AG20443 (cell line): ENCODE results near the gene OSBPL10.
"Not testable (repeated sequence)": the region's sequence is repeated elsewhere in the genome, so short reads cannot be mapped to it uniquely, and the experiment has no call there.

Experiments
- DNase-seq: peaks from one replicate; pipeline ENCODE4 v3.0.0; 2012; ENCODE audit warnings: low spot score, mixed read lengths

Gene OSBPL10

DNA sequence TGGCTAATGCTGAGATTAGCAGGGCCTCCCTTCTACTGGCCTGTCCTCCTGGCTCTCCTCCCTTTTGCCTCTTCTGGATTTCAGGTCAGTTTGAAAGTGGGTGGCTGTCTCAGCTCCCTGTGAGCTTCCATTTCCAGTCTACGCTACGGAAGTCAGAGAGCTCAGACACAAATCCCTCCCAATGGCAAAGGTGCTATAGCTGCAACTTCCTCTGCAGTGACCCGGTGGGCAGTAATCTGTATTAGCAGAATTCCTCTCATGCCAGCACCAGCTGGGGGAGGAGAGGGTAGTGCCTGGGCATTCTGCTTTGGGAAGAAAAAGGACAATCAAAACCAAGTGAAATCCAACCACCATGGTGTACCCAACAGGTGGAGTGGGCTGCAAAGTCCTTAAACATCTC, 276.9 kb downstream of the OSBPL10 start:
- no peak for DNase-seq

DNA sequence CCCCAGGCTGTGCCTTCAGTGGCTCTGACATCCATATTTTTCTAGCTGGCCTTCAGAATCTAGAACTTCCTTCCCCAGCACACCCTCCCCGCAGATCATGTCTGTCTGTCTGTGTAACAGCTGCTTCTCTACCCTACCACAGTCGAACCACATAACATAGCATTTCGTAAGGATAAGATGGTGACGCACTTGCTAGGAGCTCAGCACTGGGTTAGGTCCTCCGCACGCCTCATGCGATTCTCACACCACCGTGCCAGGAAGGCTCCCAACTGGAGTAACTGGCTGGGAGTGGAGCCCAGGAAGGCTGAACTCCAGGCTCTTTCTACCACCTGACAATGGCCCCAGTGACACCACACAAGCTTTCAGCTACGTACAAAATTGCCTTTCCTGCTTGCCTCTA, 279.8 kb downstream of the OSBPL10 start:
- no peak for DNase-seq

DNA sequence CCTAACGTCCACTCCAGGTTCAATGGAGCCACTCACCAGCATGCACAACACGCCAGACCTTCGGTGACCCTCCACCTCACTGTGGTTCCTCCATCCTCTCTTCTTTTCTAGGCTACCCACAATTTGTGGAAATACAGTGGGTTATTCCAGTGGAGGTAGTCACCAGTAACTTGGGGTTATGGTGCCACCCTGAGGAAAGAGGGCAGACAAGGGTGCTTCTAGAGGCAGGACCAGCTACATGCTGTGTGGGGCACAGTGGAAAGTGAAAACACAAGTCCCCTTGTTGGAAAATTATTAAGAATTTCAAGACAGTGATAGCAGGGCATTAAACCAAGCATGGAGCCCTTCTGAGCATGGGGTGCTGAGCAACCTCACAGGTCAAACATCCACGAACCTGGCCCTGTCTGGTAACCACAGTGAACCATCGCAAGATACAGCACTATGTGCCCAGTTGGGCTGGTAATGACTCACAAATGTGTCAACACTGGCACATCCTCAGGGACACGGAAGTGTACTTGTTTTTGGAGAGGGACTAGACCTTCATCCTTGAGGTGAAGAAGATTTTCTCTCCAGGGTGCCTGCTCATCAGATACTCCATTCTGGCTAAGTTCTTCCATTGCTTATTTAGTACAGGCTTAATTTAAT, 281.6 kb downstream of the OSBPL10 start:
- DNase-seq: no peak

- DNase-seq: no peak
These were observed 284.1 kb downstream of the OSBPL10 start for GRCh38 chr3:31696815-31697548.

DNA sequence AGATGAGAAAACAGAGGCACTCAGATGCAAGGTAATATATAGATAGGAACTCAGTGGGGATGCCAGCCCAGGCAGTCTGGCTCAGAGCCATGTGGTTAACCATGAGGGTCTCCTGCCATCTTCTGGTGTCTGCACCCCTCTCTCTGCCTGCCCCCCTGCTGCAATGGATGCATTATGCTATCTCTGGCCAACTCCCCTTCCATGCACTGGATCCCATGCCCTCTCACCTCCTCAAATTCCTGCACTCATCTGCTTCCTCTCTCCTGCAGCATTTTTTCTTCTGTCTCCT, 285.1 kb downstream of the OSBPL10 start:
- no peak for DNase-seq

DNA sequence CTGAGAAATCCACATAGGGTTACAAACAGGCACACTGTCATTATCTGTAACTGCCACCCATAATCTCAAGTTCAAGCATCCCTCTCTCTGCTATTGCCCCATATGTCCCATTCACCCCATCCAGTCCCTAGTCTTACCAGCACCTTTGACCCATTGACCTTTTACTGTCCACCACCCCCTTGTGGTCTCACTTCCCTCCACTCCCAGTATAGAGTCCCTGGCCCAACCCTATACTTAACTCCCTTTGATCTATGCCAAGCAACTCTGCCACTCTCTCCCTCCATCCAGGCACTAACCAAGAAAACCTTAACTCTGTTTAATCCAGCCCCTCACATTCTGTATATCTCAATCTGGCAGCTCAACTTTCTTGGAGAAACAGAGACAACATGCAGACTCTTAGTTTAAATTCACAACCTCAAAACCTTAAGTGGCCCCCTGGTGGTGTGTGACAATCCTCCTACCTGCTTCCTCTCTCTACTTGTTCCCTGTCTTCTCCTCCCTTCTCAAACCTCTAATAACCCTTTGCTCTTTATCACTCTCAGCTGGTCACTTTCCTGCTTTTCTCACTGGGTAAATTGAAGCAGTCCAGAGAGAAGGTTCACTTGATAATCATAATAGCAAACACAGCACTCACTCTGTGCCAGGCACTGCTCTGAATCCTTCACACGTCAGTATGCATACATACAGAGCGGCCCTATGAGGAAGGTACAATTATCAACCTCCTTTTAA, 285.6 kb downstream of the OSBPL10 start:
- no peak for DNase-seq

DNA sequence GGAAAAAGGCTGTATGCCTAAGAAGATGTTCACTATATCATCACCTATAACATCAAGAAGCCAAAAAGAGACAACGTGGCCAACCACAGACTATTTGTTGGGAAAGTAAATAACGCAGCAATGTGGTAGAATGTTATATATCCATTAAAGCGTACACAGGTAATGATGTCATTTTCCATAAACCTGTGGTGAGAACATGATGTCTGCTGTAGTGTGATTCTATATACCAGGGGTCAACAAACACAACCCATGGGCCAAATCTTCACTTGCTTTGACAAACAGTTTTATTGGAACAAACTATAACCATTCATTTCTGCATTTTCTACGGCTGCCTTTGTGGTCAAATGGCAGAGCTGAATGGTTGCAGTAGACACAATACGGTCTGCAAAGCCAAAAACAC, 287.7 kb downstream of the OSBPL10 start:
- no peak for DNase-seq

DNA sequence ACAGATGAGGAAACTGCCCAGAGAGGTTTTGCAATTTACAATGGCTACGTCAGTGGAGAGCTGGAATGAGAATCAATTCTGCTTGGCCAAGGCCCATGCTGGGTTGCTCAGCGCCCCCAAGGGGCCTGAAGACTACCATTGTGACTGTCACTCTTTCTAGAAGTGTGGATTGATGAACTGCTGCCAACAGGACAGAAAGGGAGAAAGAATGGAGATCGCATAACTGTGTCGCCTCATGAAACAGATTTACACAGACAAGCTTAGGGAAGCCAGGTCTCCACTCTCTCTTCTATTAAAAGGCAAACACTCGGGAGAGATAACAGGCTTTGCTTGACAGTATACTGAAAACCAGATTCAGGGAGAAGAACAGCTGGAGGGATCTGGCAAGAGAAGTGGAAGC, 288.3 kb downstream of the OSBPL10 start:
- no peak for DNase-seq

DNA sequence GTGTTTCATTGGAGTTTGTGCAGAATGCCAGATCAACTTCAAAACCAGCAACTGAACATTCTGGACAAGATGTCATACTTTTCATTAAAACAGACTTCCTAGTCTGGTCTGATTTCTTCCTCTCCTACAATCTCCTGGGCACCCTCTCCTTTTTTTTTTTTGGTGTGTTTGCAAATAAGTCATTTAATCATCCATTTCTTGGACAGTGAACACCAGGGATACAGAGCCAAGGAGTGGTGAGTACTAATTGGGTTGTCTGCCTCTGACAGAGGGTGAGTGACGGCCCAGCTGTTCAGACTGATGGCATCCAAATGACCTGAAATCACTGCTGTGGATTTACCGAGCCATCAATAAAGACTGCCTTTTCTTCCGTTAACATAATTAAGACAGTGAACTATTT, 290.3 kb downstream of the OSBPL10 start:
- no peak for DNase-seq

DNA sequence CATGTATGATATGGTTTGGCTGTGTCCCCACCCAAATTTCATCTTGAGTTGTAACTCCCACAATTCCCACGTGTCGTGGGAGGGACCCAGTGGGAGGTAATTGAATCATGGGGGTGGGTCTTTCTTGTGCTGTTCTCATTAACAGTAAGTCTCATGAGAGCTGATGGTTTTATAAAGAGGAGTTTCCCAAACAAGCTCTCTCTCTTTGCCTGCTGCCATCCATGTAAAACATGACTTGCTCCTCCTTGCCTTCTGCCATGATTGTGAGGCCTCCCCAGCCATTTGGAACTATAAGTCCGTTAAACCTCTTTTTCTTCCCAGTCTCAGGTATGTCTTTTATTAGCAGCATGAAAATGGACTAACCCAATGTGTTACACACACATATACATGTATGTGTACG, 291.5 kb downstream of the OSBPL10 start:
- DNase-seq: not testable (repeated sequence)

DNA sequence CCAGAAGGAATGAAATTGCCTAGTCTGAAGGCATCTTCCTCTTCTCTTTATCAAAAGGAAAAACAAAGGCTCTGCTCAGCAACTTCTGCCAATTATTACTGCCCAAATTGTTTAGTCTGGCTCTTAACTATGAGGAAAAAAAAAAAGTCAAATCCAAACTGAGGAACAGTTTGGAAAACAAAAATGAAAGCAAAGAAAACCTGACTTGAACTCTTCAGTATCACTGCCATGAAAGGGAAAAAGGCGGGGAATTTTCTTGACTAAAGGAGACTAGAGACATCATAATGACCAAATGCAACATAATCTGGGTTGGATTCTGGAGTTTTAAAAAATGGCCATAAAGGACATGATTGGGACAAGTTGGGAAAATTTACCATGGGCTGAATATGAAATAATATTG, 292.1 kb downstream of the OSBPL10 start:
- no peak for DNase-seq

- DNase-seq: no peak
These were observed 293.9 kb downstream of the OSBPL10 start for GRCh38 chr3:31687020-31687802.

DNA sequence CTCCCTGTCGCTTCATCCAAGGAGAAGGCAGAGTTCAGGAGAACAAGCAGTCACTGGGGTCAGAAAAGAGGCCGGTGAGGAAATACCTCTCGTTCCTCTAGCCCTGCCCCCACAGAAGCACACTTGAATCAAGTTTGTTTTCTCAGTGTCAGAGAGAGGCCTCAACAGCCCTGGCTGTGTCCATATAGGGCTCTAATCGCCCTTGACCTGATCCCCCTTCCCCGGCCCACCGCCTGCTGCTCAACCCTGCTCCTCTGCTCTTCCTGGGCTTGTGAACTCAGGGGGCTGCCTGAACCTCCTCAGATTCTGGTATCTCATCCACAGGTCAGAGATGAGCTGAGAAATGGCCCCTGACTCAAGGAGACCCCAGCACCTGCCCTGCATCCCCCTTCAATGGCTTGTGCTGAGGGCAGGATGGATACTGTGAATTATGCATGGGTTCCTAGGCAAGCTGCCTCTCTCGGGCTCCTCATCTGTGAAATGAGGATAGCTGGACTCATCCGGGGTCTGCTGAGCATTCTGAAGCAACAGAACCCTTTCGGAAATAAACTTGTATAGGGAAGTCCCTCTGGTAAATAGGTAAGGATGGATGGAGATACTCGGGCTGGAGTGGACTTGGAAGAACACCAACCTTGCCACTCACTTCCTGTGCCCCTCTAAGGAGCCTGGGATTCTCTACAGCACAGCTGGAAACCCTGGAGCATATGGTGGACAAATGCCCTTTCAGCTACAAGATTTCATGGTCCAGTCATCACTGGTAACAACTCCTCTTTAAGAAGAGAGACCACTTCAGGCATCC, 300.8 kb downstream of the OSBPL10 start:
- DNase-seq: no peak

GRCh38 chr3:31676556-31676955, 304.5 kb downstream of the OSBPL10 start:
- no peak for DNase-seq

DNA sequence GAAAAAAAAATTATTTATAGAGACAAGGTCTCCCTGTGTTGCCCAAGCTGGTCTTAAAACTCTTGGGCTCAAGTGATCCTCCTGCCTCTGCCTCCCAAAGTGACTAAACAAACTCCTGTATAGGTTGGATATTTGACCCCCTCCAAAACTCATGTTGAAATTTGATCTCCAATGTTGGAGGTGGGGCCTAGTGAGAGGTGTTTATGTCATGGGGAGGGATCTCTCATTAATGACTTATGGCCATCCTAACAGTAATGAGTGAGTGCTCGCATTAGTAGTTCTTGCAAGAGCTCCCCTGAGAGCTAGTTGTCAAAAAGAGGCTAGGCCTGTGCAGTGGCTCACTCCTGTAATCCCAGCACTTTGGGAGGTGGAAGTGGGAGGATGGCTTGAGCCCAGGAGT, 307.1 kb downstream of the OSBPL10 start:
- no peak for DNase-seq

- DNase-seq: no peak
These were observed 309.1 kb downstream of the OSBPL10 start for GRCh38 chr3:31671976-31672375.

GRCh38 chr3:31671451-31671850, 309.6 kb downstream of the OSBPL10 start:
- no peak for DNase-seq

- DNase-seq: peak; percentile 5
These were observed 310.3 kb downstream of the OSBPL10 start for GRCh38 chr3:31670722-31671121.

DNA sequence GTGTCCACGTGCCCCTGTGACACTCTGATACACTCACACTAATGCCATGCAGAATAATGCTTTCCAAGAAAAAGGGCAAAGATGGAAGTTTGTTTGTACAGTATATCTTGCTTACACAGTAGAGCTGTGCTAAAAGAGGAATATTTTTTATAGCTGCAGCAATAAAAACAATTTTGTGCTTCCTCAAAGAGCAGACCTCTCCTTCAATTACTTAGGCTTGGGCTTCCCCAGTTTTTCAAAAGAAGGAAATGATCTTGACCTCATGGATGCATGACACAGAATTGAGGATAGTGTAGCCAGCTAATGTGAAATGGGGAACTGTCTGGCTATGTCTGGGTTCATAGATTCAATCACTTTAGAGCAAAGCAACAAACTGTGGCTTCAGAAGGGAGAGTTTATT, 310.9 kb downstream of the OSBPL10 start:
- no peak for DNase-seq

DNA sequence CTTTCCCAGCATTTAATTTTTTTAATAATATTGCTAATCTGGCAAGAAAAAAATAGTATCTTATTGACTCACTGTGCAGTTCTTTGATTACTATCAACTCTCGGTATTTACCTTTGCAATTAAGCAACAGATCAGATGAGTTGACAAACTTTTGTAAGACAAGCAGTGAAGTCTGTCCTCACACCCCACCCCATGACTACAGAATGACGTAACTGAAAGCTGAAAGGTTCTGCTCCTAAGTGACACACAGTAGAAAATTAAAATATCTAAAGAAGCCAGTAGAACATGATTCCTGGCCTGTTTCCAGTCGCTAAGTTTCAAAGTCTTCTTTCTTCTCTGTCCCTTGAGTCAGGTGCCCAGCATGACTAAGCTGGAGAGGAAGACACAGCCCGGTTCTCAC, 312.8 kb downstream of the OSBPL10 start:
- DNase-seq: no peak

GRCh38 chr3:31667582-31667981, 313.5 kb downstream of the OSBPL10 start:
- no peak for DNase-seq

GRCh38 chr3:31664031-31664430, 317.0 kb downstream of the OSBPL10 start:
- no peak for DNase-seq
